Spleen (tissue), 7 donors: ENCODE results near the gene FLRT1.

Source experiments
- CTCF ChIP-seq, 11 experiments: fragments of 200-600 bp in 7 of 11; fragments of 450-650 bp in 4 of 11; sonication (generic) in 4 of 11; IDR thresholded peaks in 8 of 11; conservative IDR thresholded peaks in 3 of 11; 1 replicate in 7 of 11; 2 replicates in 4 of 11; pipeline versions ENCODE4 v1.4.0 to v1.8.0; 2016 to 2021; ENCODE audit warnings: antibody characterized with exemption in 11 of 11, inconsistent platforms in 4 of 11, mild to moderate bottlenecking in 1 of 11
- POLR2A ChIP-seq, 3 donors: fragments of 450-650 bp; IDR thresholded peaks; one replicate each; pipeline ENCODE4 v1.5.1; 2017; ENCODE audit warnings: antibody characterized with exemption in 3 of 3, mild to moderate bottlenecking in 1 of 3
- donor health status: DM: no; HTN: no; CAD: no; lungs with moderate emphysema.
- donor health status: DM: no; HTN: no; CAD: no.
- donor health status: DM: no; HTN: no; CAD: no.

DNA sequence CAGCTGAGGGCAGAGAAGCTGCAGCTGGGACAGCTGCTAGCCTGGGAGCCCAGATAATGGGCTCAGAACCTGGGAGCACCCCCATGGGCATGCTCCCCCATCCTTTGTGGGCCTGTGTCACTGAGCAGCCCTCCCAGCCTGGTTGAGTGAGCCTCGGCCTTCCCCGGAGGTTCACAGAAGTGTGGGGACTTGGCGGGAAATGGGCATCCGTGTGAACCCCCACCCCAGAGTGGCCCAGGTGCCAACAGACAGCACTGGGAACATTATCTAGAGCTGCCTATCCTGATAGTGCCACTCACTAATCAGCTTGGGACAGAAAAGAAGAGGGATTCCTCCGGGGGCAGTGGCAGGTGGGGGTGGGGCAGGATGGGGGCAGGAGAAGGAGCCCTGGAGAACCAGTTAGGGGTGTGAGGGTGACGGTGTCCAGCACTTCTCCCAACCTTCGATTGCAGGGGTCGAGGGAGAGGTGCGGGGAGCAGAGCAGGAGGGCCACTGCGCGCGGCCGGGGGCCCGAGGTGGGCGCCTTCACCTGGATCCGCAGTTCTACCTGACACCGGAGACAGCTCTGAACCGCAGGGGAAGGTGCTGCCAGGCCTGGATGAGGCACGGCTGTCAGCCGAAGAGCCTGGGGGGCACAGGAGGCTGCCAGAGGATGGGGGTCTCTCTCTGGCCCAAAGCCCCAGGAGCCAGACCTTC lies 33.1 kb downstream of the FLRT1 start:
- TF ChIP-seq CTCF (IDR thresholded peaks at IDR 0.05 in 8 of 11, conservative IDR thresholded peaks at IDR 0.05 in 3 of 11) (no peak), POLR2A (IDR thresholded peaks at IDR 0.05) (no peak)
